ENCODE results near the gene NCAPH2.
A peak's percentile ranks its signal among the peaks of the same experiment; 100 is the strongest.

Gene NCAPH2

GRCh38 chr22:50544746-50545253 is 36.8 kb downstream of the NCAPH2 start:
- Mint-ChIP-seq H3K36me3 (no peaks in the 10 kb centered on the region), H3K27me3 (no peaks in the 10 kb centered on the region), H3K4me1 (peaks cover 17% of the 10 kb centered on the region), H3K9me3 (no peaks in the 10 kb centered on the region), H3K27ac (peak overlapping the region; percentile 91), H3K4me3 (peak overlapping the region; percentile 75)
- no peak for ATAC-seq (ENCODE audit: low read depth)
- DNase-seq (ENCODE audit: low spot score in 2 of 2): no peak

DNA sequence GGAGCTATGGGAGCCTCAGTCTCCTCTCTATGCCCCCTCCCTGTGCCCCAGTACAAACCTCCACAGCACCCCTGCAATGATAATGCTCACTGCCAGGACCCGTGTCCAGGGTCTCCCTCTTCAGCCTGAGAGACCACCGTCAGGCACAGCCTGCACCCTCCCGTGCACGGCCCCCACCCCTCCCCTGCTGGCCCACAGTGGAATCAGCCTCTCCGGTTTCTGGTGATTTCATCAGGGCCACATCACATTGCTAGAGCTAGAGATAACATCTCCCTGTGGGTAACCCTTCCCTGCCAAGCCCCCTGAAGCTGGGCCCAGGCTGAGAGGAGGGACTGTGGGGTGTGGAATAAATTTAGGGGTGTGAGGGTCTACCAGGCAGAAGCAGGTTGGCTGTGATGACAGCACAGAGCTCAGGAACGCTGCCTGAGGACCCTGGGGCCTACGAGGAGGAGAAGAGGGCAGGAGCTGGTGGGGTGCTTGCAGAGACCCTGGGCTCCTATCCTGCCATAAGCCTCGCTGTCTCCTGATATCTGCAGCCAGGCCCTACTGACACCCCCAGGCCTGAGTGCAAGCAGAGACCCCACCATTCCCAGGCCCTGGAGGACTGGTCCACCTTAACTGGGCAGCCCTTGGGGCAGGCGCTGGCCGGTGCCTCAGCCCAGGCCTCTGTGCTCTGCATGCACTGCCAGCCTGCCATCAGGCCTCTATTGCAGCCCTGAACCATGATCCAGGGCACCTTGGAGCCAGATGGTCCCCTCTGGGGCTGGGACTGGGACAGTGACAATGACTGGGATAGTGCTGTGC is 37.7 kb downstream of the NCAPH2 start, which contains the start of gene KLHDC7B:
Gene KLHDC7B (plus strand): TSS at position 378 of the 804 bp plus-strand sequence. CDS start 345 bp downstream, at position 723.
- H3K4me1 Mint-ChIP-seq: peaks cover 19% of the 10 kb centered on the region
- ATAC-seq (ENCODE audit: low read depth) (no peak), DNase-seq (ENCODE audit: low spot score in 2 of 2) (no peak)
- H3K27ac Mint-ChIP-seq: peak within 1 kb of the TSS; percentile 91
- H3K36me3 Mint-ChIP-seq: no peaks in the 10 kb centered on the region
- no peaks in the 10 kb centered on the region for H3K9me3 Mint-ChIP-seq
- H3K4me3 Mint-ChIP-seq: peak within 1 kb of the TSS; percentile 75
- H3K27me3 Mint-ChIP-seq: no peaks in the 10 kb centered on the region

GRCh38 chr22:50546326-50547262 is 38.6 kb downstream of the NCAPH2 start:
- ATAC-seq (ENCODE audit: low read depth): no peak
- H3K36me3 Mint-ChIP-seq: no peaks in the 10 kb centered on the region
- no peak for DNase-seq (ENCODE audit: low spot score in 2 of 2)
- peaks cover 15% of the 10 kb centered on the region for H3K4me1 Mint-ChIP-seq
- H3K27ac Mint-ChIP-seq: no peak overlapping the region
- H3K4me3 Mint-ChIP-seq: no peak overlapping the region
- H3K27me3 Mint-ChIP-seq: no peaks in the 10 kb centered on the region
- H3K9me3 Mint-ChIP-seq: no peaks in the 10 kb centered on the region

- ATAC-seq (ENCODE audit: low read depth) (no peak), DNase-seq (ENCODE audit: low spot score in 2 of 2) (no peak)
- Mint-ChIP-seq H3K4me3 (peak overlapping the region; percentile 65), H3K27ac (peak overlapping the region; percentile 83), H3K27me3 (no peaks in the 10 kb centered on the region), H3K36me3 (no peaks in the 10 kb centered on the region), H3K9me3 (no peaks in the 10 kb centered on the region), H3K4me1 (peaks cover 13% of the 10 kb centered on the region)
These were observed 39.4 kb downstream of the NCAPH2 start for GRCh38 chr22:50547263-50547985.

DNA sequence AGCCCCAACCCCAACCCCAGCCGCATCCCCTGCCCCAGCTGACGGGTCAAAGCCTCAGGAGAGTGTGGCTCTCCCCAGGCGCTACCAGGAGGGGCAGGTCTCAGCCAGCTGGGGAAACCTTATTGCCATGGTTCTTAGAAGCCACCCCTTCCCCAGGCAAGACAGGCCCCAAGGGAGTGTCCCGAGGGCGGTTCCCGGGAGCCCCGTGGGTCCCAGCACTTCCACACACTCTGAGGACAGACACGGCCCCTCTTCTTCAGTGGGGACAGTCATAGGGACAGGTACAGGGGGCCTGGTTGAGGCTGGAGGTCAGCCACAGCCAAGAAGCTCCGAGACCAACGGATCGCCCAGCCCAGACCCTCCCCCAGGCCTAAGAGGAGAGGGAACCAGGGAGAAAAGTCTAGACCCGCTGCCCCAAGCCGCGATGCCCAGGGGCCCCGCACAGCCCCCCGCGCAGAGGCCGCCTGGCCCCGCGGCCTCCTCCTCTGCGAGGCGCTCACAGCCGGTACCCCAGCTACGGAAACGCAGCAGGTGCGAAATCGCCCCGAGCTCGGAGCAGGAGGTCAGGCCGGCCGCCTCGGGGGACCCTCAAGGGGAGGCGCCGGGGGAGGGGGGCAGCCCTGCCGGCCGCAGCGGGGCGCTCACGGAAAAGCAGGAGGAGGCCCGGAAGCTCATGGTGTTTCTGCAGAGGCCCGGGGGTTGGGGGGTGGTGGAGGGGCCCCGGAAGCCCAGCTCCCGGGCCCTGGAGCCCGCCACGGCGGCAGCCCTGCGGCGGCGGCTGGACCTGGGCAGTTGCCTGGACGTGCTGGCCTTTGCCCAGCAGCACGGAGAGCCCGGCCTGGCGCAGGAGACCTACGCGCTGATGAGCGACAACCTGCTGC is 40.3 kb downstream of the NCAPH2 start:
- peak overlapping the region; percentile 83 for H3K27ac Mint-ChIP-seq
- no peaks in the 10 kb centered on the region for H3K9me3 Mint-ChIP-seq

GRCh38 chr22:50548921-50549790 is 41.1 kb downstream of the NCAPH2 start:
- Mint-ChIP-seq H3K27ac (peak overlapping the region; percentile 50), H3K9me3 (no peaks in the 10 kb centered on the region), H3K4me3 (peak overlapping the region; percentile 77), H3K36me3 (no peaks in the 10 kb centered on the region), H3K27me3 (no peaks in the 10 kb centered on the region), H3K4me1 (peaks cover 10% of the 10 kb centered on the region)
- no peak for DNase-seq (ENCODE audit: low spot score in 2 of 2)
- peak; percentile 12 for ATAC-seq (ENCODE audit: low read depth)

More for the DNA sequence above, 40.3 kb downstream of the NCAPH2 start:
- DNase-seq (ENCODE audit: low spot score in 2 of 2) (no peak), ATAC-seq (ENCODE audit: low read depth) (peak; percentile 34)
- H3K4me1 Mint-ChIP-seq: peaks cover 10% of the 10 kb centered on the region
- H3K4me3 Mint-ChIP-seq: peak overlapping the region; percentile 64
- H3K36me3 Mint-ChIP-seq: no peaks in the 10 kb centered on the region
- H3K27me3 Mint-ChIP-seq: no peaks in the 10 kb centered on the region

- no peak for ATAC-seq (ENCODE audit: low read depth)
- Mint-ChIP-seq H3K4me1 (peaks cover 6% of the 10 kb centered on the region), H3K4me3 (peak overlapping the region; percentile 77), H3K27ac (peak overlapping the region; percentile 31), H3K9me3 (no peaks in the 10 kb centered on the region), H3K27me3 (no peaks in the 10 kb centered on the region), H3K36me3 (no peaks in the 10 kb centered on the region)
- DNase-seq (ENCODE audit: low spot score in 2 of 2): no peak
These were observed 42.4 kb downstream of the NCAPH2 start for GRCh38 chr22:50550395-50550794.

DNA sequence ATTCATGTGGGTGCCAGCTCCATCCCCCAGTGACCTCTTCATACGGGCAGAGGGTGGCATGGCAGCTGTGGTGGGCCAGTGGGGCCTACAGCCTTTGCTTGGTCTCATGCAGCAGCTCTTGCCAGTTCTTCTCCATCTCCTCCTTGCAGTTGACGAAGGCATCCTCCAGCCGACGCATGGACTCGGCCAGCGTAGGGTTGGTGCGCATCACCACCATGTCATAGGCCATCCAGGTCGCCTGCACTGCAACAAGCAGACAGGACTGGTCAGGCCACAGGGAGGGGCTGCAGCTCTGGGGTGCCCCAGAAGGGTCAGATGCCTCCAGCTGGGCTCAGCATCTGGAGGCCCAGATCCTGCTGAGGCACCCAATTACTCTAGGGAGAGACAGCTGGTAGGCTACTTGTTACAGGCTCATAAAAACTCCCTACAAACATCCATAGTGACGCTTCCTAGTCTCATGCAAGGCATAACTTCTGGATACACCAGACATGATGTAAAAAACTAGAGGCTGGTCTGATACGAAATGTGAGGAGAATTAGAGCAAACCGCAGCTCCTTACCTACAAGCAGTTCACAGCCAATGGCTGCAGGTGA is 43.2 kb downstream of the NCAPH2 start:
- no peak for DNase-seq (ENCODE audit: low spot score in 2 of 2)
- Mint-ChIP-seq H3K4me1 (peaks cover 6% of the 10 kb centered on the region), H3K4me3 (no peak overlapping the region), H3K36me3 (no peaks in the 10 kb centered on the region), H3K9me3 (no peaks in the 10 kb centered on the region), H3K27me3 (no peaks in the 10 kb centered on the region), H3K27ac (no peak overlapping the region)
- ATAC-seq (ENCODE audit: low read depth): no peak

DNA sequence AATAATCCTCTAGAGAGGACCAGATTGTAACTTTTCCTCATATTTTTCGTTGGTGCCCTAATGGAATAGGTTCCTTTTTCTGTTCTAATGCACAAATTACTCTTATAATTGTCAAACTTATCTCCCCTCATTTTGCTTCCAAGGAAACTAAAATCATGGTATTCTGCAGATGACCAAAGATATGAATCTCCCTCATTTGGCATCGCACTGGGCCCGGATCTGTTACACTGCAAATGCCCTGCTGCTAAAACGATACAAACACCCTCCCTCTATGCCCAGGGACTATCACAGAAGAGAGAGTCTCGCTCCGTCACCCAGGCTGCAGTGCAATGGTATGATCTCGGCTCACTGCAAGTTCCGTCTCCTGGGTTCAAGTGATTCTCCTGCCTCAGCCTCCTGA is 45.3 kb downstream of the NCAPH2 start:
- Mint-ChIP-seq H3K4me1 (peaks cover 6% of the 10 kb centered on the region), H3K9me3 (no peaks in the 10 kb centered on the region), H3K27me3 (no peaks in the 10 kb centered on the region), H3K27ac (no peak overlapping the region), H3K36me3 (no peaks in the 10 kb centered on the region), H3K4me3 (no peak overlapping the region)
- DNase-seq (ENCODE audit: low spot score in 2 of 2) (no peak), ATAC-seq (ENCODE audit: low read depth) (no peak)

GRCh38 chr22:50556703-50557102 is 48.7 kb downstream of the NCAPH2 start:
- no peaks in the 10 kb centered on the region for H3K36me3 Mint-ChIP-seq
- no peak overlapping the region for H3K27ac Mint-ChIP-seq
- H3K4me3 Mint-ChIP-seq: no peak overlapping the region
- H3K27me3 Mint-ChIP-seq: no peaks in the 10 kb centered on the region
- no peaks in the 10 kb centered on the region for H3K9me3 Mint-ChIP-seq
- peaks cover 7% of the 10 kb centered on the region for H3K4me1 Mint-ChIP-seq
- DNase-seq (ENCODE audit: low spot score in 2 of 2) (no peak), ATAC-seq (ENCODE audit: low read depth) (no peak)

DNA sequence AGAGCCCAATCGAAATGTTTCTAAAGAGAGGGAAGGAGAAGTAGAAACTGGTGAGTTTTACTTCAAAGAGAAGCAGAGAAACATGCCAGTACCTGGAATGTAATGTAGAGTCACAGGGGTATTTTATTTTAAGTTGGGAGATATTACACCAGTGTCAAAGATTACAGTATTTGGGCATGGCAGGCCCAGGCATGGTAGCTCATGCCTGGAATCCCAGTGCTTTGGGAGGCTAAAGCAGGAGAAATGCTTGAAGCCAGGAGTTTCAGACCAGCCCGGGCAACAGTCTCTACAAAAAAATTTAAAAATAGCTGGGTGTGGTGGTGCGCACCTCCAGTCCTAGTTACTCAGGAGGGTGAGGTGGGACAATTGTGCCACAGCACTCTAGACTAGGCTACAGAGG is 52.0 kb downstream of the NCAPH2 start:
- no peak for ATAC-seq (ENCODE audit: low read depth)
- Mint-ChIP-seq H3K27ac (no peak overlapping the region), H3K9me3 (no peaks in the 10 kb centered on the region), H3K4me3 (no peak overlapping the region), H3K4me1 (peaks cover 16% of the 10 kb centered on the region), H3K36me3 (no peaks in the 10 kb centered on the region), H3K27me3 (no peaks in the 10 kb centered on the region)
- no peak for DNase-seq (ENCODE audit: low spot score in 2 of 2)
